ENCODE measurements around the gene RFX8. TPM values are rescaled to one million over a fixed set of nuclear protein-coding genes. Genes with fewer than 3 reads are reported as not detected.

The RFX8 gene
- polyA plus RNA-seq, 2 donors: 0.08 TPM

- H3K27me3 ChIP-seq (ENCODE audit: control insufficient read depth in 1 of 2, insufficient read depth in 2 of 2, low read length in 2 of 2): peaks cover 0 to 3% of the 10 kb centered on the region in 2 donors
- H3K36me3 ChIP-seq (ENCODE audit: control insufficient read depth in 2 of 2, insufficient read depth in 2 of 2, low read length in 1 of 2): no peaks in the 10 kb centered on the region
- H3K27ac ChIP-seq (ENCODE audit: low read depth in 2 of 2, low read length in 1 of 2): no peak overlapping the region
- WGBS, 2 donors: 92 to 94% methylated on average over 8 of the region's 8 CpGs
- H3K4me3 ChIP-seq (ENCODE audit: low read depth in 1 of 2, low read length in 2 of 2): no peak overlapping the region
- peaks cover 0 to 4% of the 10 kb centered on the region in 2 donors for H3K4me1 ChIP-seq (ENCODE audit: control insufficient read depth in 2 of 2, insufficient read depth in 2 of 2, low read length in 1 of 2)
- H3K9me3 ChIP-seq (ENCODE audit: control insufficient read depth in 2 of 2, insufficient read depth in 1 of 2, low read depth in 1 of 2, low read length in 1 of 2): no peaks in the 10 kb centered on the region
Measured at GRCh38 chr2:101476605-101477208, 1.8 kb upstream of the RFX8 start.

- peak overlapping the region; percentile 43 to 56 for H3K27ac ChIP-seq (ENCODE audit: low read depth in 2 of 2, low read length in 1 of 2)
Measured at GRCh38 chr2:101473911-101474701, 806 bp downstream of the RFX8 start.

GRCh38 chr2:101473591-101473910 is 1.4 kb downstream of the RFX8 start:
- peaks cover 0 to 4% of the 10 kb centered on the region in 2 donors for H3K4me1 ChIP-seq (ENCODE audit: control insufficient read depth in 2 of 2, insufficient read depth in 2 of 2, low read length in 1 of 2)
- H3K27ac ChIP-seq (ENCODE audit: low read depth in 2 of 2, low read length in 1 of 2): peak overlapping the region; percentile 43 to 56
- peak overlapping the region; percentile 29 to 56 for H3K4me3 ChIP-seq (ENCODE audit: low read depth in 1 of 2, low read length in 2 of 2)
- H3K27me3 ChIP-seq (ENCODE audit: control insufficient read depth in 1 of 2, insufficient read depth in 2 of 2, low read length in 2 of 2): peaks cover 0 to 3% of the 10 kb centered on the region in 2 donors
- 25 to 40% methylated on average over 3 of the region's 3 CpGs for WGBS, 2 donors
- H3K9me3 ChIP-seq (ENCODE audit: control insufficient read depth in 2 of 2, insufficient read depth in 1 of 2, low read depth in 1 of 2, low read length in 1 of 2): no peaks in the 10 kb centered on the region
- H3K36me3 ChIP-seq (ENCODE audit: control insufficient read depth in 2 of 2, insufficient read depth in 2 of 2, low read length in 1 of 2): no peaks in the 10 kb centered on the region

More at GRCh38 chr2:101473911-101474701, 806 bp downstream of the RFX8 start:
- Histone ChIP-seq H3K4me3 (ENCODE audit: low read depth in 1 of 2, low read length in 2 of 2) (peak overlapping the region; percentile 29 to 56), H3K9me3 (ENCODE audit: control insufficient read depth in 2 of 2, insufficient read depth in 1 of 2, low read depth in 1 of 2, low read length in 1 of 2) (no peaks in the 10 kb centered on the region), H3K36me3 (ENCODE audit: control insufficient read depth in 2 of 2, insufficient read depth in 2 of 2, low read length in 1 of 2) (no peaks in the 10 kb centered on the region), H3K4me1 (ENCODE audit: control insufficient read depth in 2 of 2, insufficient read depth in 2 of 2, low read length in 1 of 2) (peaks cover 0 to 4% of the 10 kb centered on the region in 2 donors), H3K27me3 (ENCODE audit: control insufficient read depth in 1 of 2, insufficient read depth in 2 of 2, low read length in 2 of 2) (peaks cover 0 to 3% of the 10 kb centered on the region in 2 donors)
- 1% methylated on average over 69 to 92 of the region's 92 CpGs for WGBS, 2 donors

GRCh38 chr2:101469863-101470262 is 5.0 kb downstream of the RFX8 start:
- 84 to 90% methylated on average over 4 of the region's 4 CpGs for WGBS, 2 donors
- Histone ChIP-seq H3K9me3 (ENCODE audit: control insufficient read depth in 2 of 2, insufficient read depth in 1 of 2, low read depth in 1 of 2, low read length in 1 of 2) (no peaks in the 10 kb centered on the region), H3K27me3 (ENCODE audit: control insufficient read depth in 1 of 2, insufficient read depth in 2 of 2, low read length in 2 of 2) (peaks cover 0 to 3% of the 10 kb centered on the region in 2 donors), H3K4me1 (ENCODE audit: control insufficient read depth in 2 of 2, insufficient read depth in 2 of 2, low read length in 1 of 2) (peaks cover 0 to 4% of the 10 kb centered on the region in 2 donors), H3K27ac (ENCODE audit: low read depth in 2 of 2, low read length in 1 of 2) (no peak overlapping the region), H3K4me3 (ENCODE audit: low read depth in 1 of 2, low read length in 2 of 2) (no peak overlapping the region), H3K36me3 (ENCODE audit: control insufficient read depth in 2 of 2, insufficient read depth in 2 of 2, low read length in 1 of 2) (no peaks in the 10 kb centered on the region)

GRCh38 chr2:101467306-101467705 is 7.6 kb downstream of the RFX8 start:
- WGBS, 2 donors: 77 to 85% methylated on average over 4 of the region's 4 CpGs
- no peak overlapping the region for H3K4me3 ChIP-seq (ENCODE audit: low read depth in 1 of 2, low read length in 2 of 2)
- no peaks in the 10 kb centered on the region for H3K9me3 ChIP-seq (ENCODE audit: control insufficient read depth in 2 of 2, insufficient read depth in 1 of 2, low read depth in 1 of 2, low read length in 1 of 2)
- H3K4me1 ChIP-seq (ENCODE audit: control insufficient read depth in 2 of 2, insufficient read depth in 2 of 2, low read length in 1 of 2): no peaks in the 10 kb centered on the region
- H3K36me3 ChIP-seq (ENCODE audit: control insufficient read depth in 2 of 2, insufficient read depth in 2 of 2, low read length in 1 of 2): no peaks in the 10 kb centered on the region
- no peak overlapping the region for H3K27ac ChIP-seq (ENCODE audit: low read depth in 2 of 2, low read length in 1 of 2)
- H3K27me3 ChIP-seq (ENCODE audit: control insufficient read depth in 1 of 2, insufficient read depth in 2 of 2, low read length in 2 of 2): no peaks in the 10 kb centered on the region

GRCh38 chr2:101466426-101466825 is 8.5 kb downstream of the RFX8 start:
- Histone ChIP-seq H3K4me1 (ENCODE audit: control insufficient read depth in 2 of 2, insufficient read depth in 2 of 2, low read length in 1 of 2) (no peaks in the 10 kb centered on the region), H3K27me3 (ENCODE audit: control insufficient read depth in 1 of 2, insufficient read depth in 2 of 2, low read length in 2 of 2) (no peaks in the 10 kb centered on the region), H3K27ac (ENCODE audit: low read depth in 2 of 2, low read length in 1 of 2) (no peak overlapping the region), H3K4me3 (ENCODE audit: low read depth in 1 of 2, low read length in 2 of 2) (no peak overlapping the region), H3K36me3 (ENCODE audit: control insufficient read depth in 2 of 2, insufficient read depth in 2 of 2, low read length in 1 of 2) (no peaks in the 10 kb centered on the region), H3K9me3 (ENCODE audit: control insufficient read depth in 2 of 2, insufficient read depth in 1 of 2, low read depth in 1 of 2, low read length in 1 of 2) (no peaks in the 10 kb centered on the region)
- WGBS, 2 donors: 85 to 87% methylated on average over 3 of the region's 3 CpGs

GRCh38 chr2:101464841-101465240 is 10.1 kb downstream of the RFX8 start:
- Histone ChIP-seq H3K9me3 (ENCODE audit: control insufficient read depth in 2 of 2, insufficient read depth in 1 of 2, low read depth in 1 of 2, low read length in 1 of 2) (no peaks in the 10 kb centered on the region), H3K36me3 (ENCODE audit: control insufficient read depth in 2 of 2, insufficient read depth in 2 of 2, low read length in 1 of 2) (no peaks in the 10 kb centered on the region), H3K4me1 (ENCODE audit: control insufficient read depth in 2 of 2, insufficient read depth in 2 of 2, low read length in 1 of 2) (no peaks in the 10 kb centered on the region), H3K4me3 (ENCODE audit: low read depth in 1 of 2, low read length in 2 of 2) (no peak overlapping the region), H3K27ac (ENCODE audit: low read depth in 2 of 2, low read length in 1 of 2) (no peak overlapping the region), H3K27me3 (ENCODE audit: control insufficient read depth in 1 of 2, insufficient read depth in 2 of 2, low read length in 2 of 2) (no peaks in the 10 kb centered on the region)
- WGBS, 2 donors: 88 to 100% methylated on average over 1 of the region's 1 CpG

- Histone ChIP-seq H3K4me3 (ENCODE audit: low read depth in 1 of 2, low read length in 2 of 2) (no peak overlapping the region), H3K27ac (ENCODE audit: low read depth in 2 of 2, low read length in 1 of 2) (no peak overlapping the region), H3K36me3 (ENCODE audit: control insufficient read depth in 2 of 2, insufficient read depth in 2 of 2, low read length in 1 of 2) (no peaks in the 10 kb centered on the region), H3K9me3 (ENCODE audit: control insufficient read depth in 2 of 2, insufficient read depth in 1 of 2, low read depth in 1 of 2, low read length in 1 of 2) (no peaks in the 10 kb centered on the region), H3K4me1 (ENCODE audit: control insufficient read depth in 2 of 2, insufficient read depth in 2 of 2, low read length in 1 of 2) (no peaks in the 10 kb centered on the region), H3K27me3 (ENCODE audit: control insufficient read depth in 1 of 2, insufficient read depth in 2 of 2, low read length in 2 of 2) (no peaks in the 10 kb centered on the region)
- 54% methylated on average over 11 of the region's 11 CpGs for WGBS, 2 donors
Measured at GRCh38 chr2:101463911-101464641, 10.8 kb downstream of the RFX8 start.

GRCh38 chr2:101463421-101463820 is 11.5 kb downstream of the RFX8 start:
- no peak overlapping the region for H3K27ac ChIP-seq (ENCODE audit: low read depth in 2 of 2, low read length in 1 of 2)
- H3K36me3 ChIP-seq (ENCODE audit: control insufficient read depth in 2 of 2, insufficient read depth in 2 of 2, low read length in 1 of 2): no peaks in the 10 kb centered on the region
- no peaks in the 10 kb centered on the region for H3K27me3 ChIP-seq (ENCODE audit: control insufficient read depth in 1 of 2, insufficient read depth in 2 of 2, low read length in 2 of 2)
- H3K9me3 ChIP-seq (ENCODE audit: control insufficient read depth in 2 of 2, insufficient read depth in 1 of 2, low read depth in 1 of 2, low read length in 1 of 2): no peaks in the 10 kb centered on the region
- 90 to 91% methylated on average over 8 of the region's 8 CpGs for WGBS, 2 donors
- no peaks in the 10 kb centered on the region for H3K4me1 ChIP-seq (ENCODE audit: control insufficient read depth in 2 of 2, insufficient read depth in 2 of 2, low read length in 1 of 2)
- H3K4me3 ChIP-seq (ENCODE audit: low read depth in 1 of 2, low read length in 2 of 2): no peak overlapping the region
